Body of pancreas (tissue), 4 donors: ENCODE measurements around the gene ERCC2. TPM values are rescaled to one million over a fixed set of nuclear protein-coding genes. Genes with fewer than 3 reads are reported as not detected.
A peak's percentile ranks its signal among the peaks of the same experiment; 100 is the strongest.

ENCODE experiments used
- ATAC-seq: fragments of 150-250 bp; one replicate; pipeline ENCODE4 v1.9.1; 2016
- DNase-seq, 4 donors: peaks; one replicate each; pipeline ENCODE4 v3.0.0-alpha.2; 2019
- H3K27ac ChIP-seq, 4 donors: fragments of 200-600 bp; sonication (generic); 1 replicate in 3 of 4; 2 replicates in 1 of 4; pipeline versions ENCODE4 v1.5.1 to v1.6.1; 2016 to 2019; ENCODE audit warnings: mild to moderate bottlenecking in 1 of 4, mixed read lengths in 1 of 4, moderate library complexity in 1 of 4
- H3K27me3 ChIP-seq, 2 donors: fragments of 200-600 bp; sonication (generic); one replicate each; pipeline ENCODE4 v1.6.0; 2016; ENCODE audit warnings: mild to moderate bottlenecking in 1 of 2
- H3K36me3 ChIP-seq, 2 donors: fragments of 200-600 bp; sonication (generic); replicated peaks in 1 of 2; 2 replicates each; pipeline ENCODE4 v1.5.1; 2016; ENCODE audit warnings: low read depth in 2 of 2; ENCODE audit not compliant: insufficient read depth in 1 of 2
- H3K4me1 ChIP-seq: fragments of 200-600 bp; sonication (generic); one replicate; pipeline ENCODE4 v1.6.0; 2016
- H3K4me3 ChIP-seq, 2 donors: fragments of 200-600 bp; sonication (generic); 1 replicate in 1 of 2; 2 replicates in 1 of 2; pipeline ENCODE4 v1.5.1; 2016 to 2019
- H3K9me3 ChIP-seq, 3 donors: fragments of 200-600 bp; sonication (generic); 1 replicate in 2 of 3; 2 replicates in 1 of 3; pipeline ENCODE4 v1.5.1; 2016
- POLR2A ChIP-seq, 3 donors: fragments of 450-650 bp; IDR thresholded peaks; one replicate each; pipeline ENCODE4 v1.6.1; 2016; ENCODE audit warnings: antibody characterized with exemption in 3 of 3, mild to moderate bottlenecking in 2 of 3
- WGBS, 2 donors: methylation state at CpG; one replicate each; pipeline ENCODE4 v1.1.5; 2017; 5-methylcytosine and 5-hydroxymethylcytosine counted together
- intact Hi-C: fragments of 100-400 bp; cut with DNase I; formaldehyde crosslinking; loops from one replicate; pipeline ENCODE4 v1.15.1; 2023
- total RNA-seq, 2 donors: library from RNA; depleted of rRNA; stranded (reverse); fragments of >200 nt; gene quantifications; one replicate each; pipeline ENCODE4 v1.1.0, GENCODE V29; 2016
- TF ChIP-seq, protein P1 (sequence below), 7 experiments: fragments of 450-650 bp in 4 of 7; fragments of 200-600 bp in 3 of 7; sonication (generic) in 3 of 7; IDR thresholded peaks; one replicate each; pipeline ENCODE4 v1.5.1; 2016 to 2019; ENCODE audit warnings: antibody characterized with exemption in 7 of 7

The ERCC2 gene
- total RNA-seq, result 10 to 100 TPM in 1 of 2 donors, 1 to 10 TPM in 1; 7.8 to 29.3 TPM

DNA sequence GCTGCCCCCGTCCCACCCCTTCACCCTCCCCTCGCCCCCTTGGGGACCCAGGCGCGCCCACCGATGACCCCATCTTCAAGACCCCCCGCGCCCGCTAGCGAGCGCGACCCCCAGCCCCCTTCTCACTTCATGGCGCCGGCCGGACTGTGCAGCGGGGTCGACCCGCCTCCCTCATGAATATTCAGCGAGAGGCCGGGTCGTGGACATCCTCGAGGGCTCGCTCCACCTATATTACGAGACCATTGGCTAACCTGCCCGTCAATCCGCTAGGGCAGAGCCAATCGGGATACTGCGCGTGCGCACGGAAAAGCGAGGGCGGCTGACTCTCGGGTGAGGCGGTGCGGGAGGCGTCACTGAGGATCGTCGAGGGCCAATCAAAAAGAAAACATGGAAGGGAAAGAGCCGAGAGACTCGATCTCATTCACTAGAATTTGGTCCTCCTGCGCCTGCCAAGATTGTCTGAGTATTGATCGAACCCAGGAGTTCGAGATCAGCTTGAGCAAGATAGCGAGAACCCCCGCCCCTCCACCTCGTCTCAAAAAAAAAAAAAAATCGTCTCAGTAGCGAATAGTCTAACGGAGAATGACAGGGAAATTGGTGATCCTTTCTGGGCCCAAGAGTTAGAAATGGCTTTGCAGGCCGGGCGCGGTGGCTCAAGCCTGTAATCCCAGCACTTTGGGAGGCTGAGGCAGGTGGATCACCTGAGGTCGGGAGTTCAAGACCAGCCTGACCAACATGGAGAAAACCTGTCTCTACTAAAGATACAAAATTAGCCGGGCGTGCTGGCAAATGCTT, at the start of gene ERCC2:
ERCC2 (minus strand) TSS at position 164 of the 795 bp plus-strand sequence; CDS start at position 131, 33 bp downstream.
- WGBS, 2 donors, result 2 to 6% methylated on average over 34 to 55 of the region's 55 CpGs
- TF ChIP-seq, protein P1, sequence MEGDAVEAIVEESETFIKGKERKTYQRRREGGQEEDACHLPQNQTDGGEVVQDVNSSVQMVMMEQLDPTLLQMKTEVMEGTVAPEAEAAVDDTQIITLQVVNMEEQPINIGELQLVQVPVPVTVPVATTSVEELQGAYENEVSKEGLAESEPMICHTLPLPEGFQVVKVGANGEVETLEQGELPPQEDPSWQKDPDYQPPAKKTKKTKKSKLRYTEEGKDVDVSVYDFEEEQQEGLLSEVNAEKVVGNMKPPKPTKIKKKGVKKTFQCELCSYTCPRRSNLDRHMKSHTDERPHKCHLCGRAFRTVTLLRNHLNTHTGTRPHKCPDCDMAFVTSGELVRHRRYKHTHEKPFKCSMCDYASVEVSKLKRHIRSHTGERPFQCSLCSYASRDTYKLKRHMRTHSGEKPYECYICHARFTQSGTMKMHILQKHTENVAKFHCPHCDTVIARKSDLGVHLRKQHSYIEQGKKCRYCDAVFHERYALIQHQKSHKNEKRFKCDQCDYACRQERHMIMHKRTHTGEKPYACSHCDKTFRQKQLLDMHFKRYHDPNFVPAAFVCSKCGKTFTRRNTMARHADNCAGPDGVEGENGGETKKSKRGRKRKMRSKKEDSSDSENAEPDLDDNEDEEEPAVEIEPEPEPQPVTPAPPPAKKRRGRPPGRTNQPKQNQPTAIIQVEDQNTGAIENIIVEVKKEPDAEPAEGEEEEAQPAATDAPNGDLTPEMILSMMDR (IDR thresholded peaks at IDR 0.05), result no peak
- TF ChIP-seq POLR2A (IDR thresholded peaks at IDR 0.05), result peak in 2 of 3 donors; percentile 34 to 53
- DNase-seq, result peak; percentile 99 to 100 (median 99)
- peak; percentile 100 for ATAC-seq
- H3K4me3 ChIP-seq, result peak within 1 kb of the TSS; percentile 52 to 94
- no peaks in the 10 kb centered on the region for H3K27me3 ChIP-seq
- peak within 1 kb of the TSS; percentile 45 to 88 (median 71) for H3K27ac ChIP-seq
- peaks cover 6% of the 10 kb centered on the region for H3K4me1 ChIP-seq
- H3K9me3 ChIP-seq, result no peaks in the 10 kb centered on the region
- intact Hi-C loops, result no loop called here
- H3K36me3 ChIP-seq, result no peaks in the 10 kb centered on the region

DNA sequence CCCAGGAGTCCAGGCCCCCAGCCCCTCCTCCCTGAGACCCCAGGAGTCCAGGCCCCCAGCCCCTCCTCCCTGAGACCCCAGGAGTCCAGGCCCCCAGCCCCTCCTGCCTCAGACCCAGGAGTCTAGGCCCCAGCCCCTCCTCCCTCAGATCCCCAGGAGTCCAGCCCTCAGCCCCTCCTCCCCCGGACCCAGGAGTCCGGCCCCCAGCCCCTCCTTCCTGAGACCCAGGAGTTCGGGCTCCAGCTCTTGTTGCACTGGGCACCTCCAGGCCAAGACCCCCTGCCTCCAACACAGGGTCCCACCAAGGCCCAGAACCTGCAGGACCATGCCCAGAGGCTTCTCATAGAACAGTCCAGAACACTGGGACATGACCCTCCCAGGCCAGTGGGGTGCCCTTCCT, 49.5 kb upstream of the ERCC2 start:
- intact Hi-C loops, result no loop called here
- no peaks in the 10 kb centered on the region for H3K27me3 ChIP-seq

DNA sequence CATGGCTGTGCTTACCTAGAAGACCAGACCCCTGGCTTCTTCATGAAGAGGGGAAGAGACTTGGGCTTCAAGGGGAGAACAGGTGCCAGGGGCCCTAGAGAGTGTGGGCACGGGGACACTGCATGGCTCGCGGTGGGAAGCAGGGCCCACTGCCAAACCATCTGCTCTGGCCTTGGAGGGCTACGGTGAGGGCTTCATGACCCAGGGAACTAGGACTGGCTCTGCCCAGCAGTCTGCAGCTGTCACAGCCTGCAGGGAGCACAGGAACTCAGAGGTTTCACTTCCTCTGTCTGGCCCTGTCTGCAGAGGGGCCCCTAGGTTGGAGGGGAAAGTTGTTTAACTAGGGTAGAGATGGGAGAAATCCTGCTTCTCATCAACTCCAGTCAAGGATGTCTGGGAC, 49.0 kb upstream of the ERCC2 start:
- H3K27ac ChIP-seq, result peak overlapping the region in 1 of 4 donors; percentile 31
- intact Hi-C loops, result no loop called here

More for the DNA sequence above, 49.5 kb upstream of the ERCC2 start:
- TF ChIP-seq POLR2A (IDR thresholded peaks at IDR 0.05), result no peak
- TF ChIP-seq, protein P1 (IDR thresholded peaks at IDR 0.05), result no peak
- H3K4me1 ChIP-seq, result peaks cover 22% of the 10 kb centered on the region
- peak overlapping the region in 1 of 4 donors; percentile 31 for H3K27ac ChIP-seq
- no peaks in the 10 kb centered on the region for H3K36me3 ChIP-seq
- H3K9me3 ChIP-seq, result no peaks in the 10 kb centered on the region
- ATAC-seq (no peak), DNase-seq (no peak)
- 60% methylated on average over 1 of the region's 3 CpGs; no CpG with 5 or more reads in 1 of the 2 donors for WGBS, 2 donors
- no peak overlapping the region for H3K4me3 ChIP-seq

DNA sequence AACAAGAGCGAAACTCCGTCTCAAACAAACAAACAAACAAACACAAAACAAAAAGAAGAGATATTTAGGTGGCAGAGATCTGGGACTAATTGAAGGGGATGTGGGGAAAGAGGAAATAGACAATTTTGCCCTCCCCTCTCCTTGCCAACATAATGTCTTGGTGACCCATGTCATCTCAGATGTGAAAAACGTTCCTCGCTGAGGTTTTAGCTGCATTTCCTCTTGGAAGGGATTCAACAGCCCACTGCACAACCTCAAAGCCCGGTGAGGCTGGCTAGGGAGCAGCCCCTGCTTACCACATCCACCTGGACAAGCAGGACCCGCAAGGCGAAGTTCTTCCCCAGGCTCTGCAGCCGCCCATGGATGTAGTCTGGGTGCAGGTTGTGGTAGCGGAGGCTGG, 48.4 kb upstream of the ERCC2 start:
- H3K27me3 ChIP-seq, result no peaks in the 10 kb centered on the region
- H3K4me1 ChIP-seq, result peaks cover 11% of the 10 kb centered on the region
- H3K4me3 ChIP-seq, result no peak overlapping the region
- no peak for DNase-seq
- intact Hi-C loops, result no loop called here
- H3K9me3 ChIP-seq, result no peaks in the 10 kb centered on the region
- TF ChIP-seq, protein P1 (IDR thresholded peaks at IDR 0.05), result no peak
- TF ChIP-seq POLR2A (IDR thresholded peaks at IDR 0.05), result no peak
- no peak for ATAC-seq
- H3K27ac ChIP-seq, result peak overlapping the region in 1 of 4 donors; percentile 3
- H3K36me3 ChIP-seq, result no peaks in the 10 kb centered on the region
- WGBS, 2 donors, result 68 to 81% methylated on average over 6 to 9 of the region's 9 CpGs

More for the DNA sequence above, 49.0 kb upstream of the ERCC2 start:
- DNase-seq (peak in 1 of 4 donors; percentile 51), ATAC-seq (no peak)
- Histone ChIP-seq H3K4me1 (peaks cover 17% of the 10 kb centered on the region), H3K36me3 (no peaks in the 10 kb centered on the region), H3K27me3 (no peaks in the 10 kb centered on the region), H3K4me3 (no peak overlapping the region), H3K9me3 (no peaks in the 10 kb centered on the region)
- 42 to 60% methylated on average over 3 to 4 of the region's 4 CpGs for WGBS, 2 donors
- no peak for TF ChIP-seq POLR2A (IDR thresholded peaks at IDR 0.05)
- TF ChIP-seq, protein P1 (IDR thresholded peaks at IDR 0.05), result no peak
